ENCODE measurements around the gene MS4A6A. TPM values are rescaled to one million over a fixed set of nuclear protein-coding genes. Genes with fewer than 3 reads are reported as not detected.

MS4A6A gene
- total RNA-seq = 0.81 and 3.8 TPM in 2 replicates

GRCh38 chr11:60182541-60183330, at the start of gene MS4A6A:
Gene MS4A6A, minus strand, starts transcription at chr11:60183083. Its CDS starts 1,356 bp downstream, at chr11:60181727.

Other genes starting within 250 kb of the MS4A6A start
- not detected in 2 replicates for gene OOSP1, start 244.7 kb downstream of the MS4A6A start, total RNA-seq
- gene OOSP4A, start 219.1 kb downstream of the MS4A6A start, total RNA-seq = not detected in 2 replicates
- not detected in 2 replicates for gene OOSP4B, start 165.9 kb downstream of the MS4A6A start, total RNA-seq
- gene OOSP2, start 142.7 kb downstream of the MS4A6A start, total RNA-seq = not detected in 2 replicates
- not detected in 2 replicates for gene MS4A3, start 126.4 kb downstream of the MS4A6A start, total RNA-seq
- gene MS4A2, start 94.4 kb downstream of the MS4A6A start, total RNA-seq = not detected in 2 replicates
- gene MS4A4E, start 60.1 kb upstream of the MS4A6A start, total RNA-seq = not detected in 2 replicates
- not detected in 2 replicates for gene MS4A4A, start 97.6 kb upstream of the MS4A6A start, total RNA-seq
- gene MS4A6E, start 144.2 kb upstream of the MS4A6A start, total RNA-seq = not detected in 2 replicates
- gene MS4A7, start 195.4 kb upstream of the MS4A6A start, total RNA-seq = not detected in 2 replicates
- not detected in 2 replicates for gene MS4A14, start 213.4 kb upstream of the MS4A6A start, total RNA-seq
- not detected in 2 replicates for gene MS4A5, start 246.5 kb upstream of the MS4A6A start, total RNA-seq